HG02943 (cell line): Measurements from ENCODE around the gene SCFD1.
"Not testable (repeated sequence)": the region's sequence is repeated elsewhere in the genome, so short reads cannot be mapped to it uniquely, and the experiment has no call there.

ENCODE experiments used
- ATAC-seq: cut with Tn5 transposase; IDR thresholded peaks from one replicate; pipeline ENCODE4 v1.9.1; 2021; ENCODE audit warnings: mild to moderate bottlenecking, low read depth, moderate library complexity; ENCODE audit not compliant: unreplicated experiment

The SCFD1 gene

DNA sequence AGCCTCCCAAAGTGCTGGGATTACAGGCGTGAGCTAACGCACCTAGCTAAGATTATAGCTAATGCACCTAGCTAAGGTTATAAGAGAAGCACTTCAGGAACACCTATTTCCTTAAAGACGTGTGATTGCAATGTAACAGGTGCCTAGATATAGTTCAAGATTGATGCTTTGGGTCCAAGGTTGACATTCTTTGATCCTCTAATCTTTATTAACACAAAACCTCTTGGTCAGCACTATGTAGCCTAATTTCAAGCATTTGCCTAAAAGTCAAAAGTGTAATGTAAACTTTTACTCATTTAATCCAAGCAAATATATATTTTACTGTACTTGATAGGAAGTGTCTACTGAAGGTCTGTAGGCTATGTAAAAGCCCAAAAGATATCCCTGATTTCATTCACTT, 36.5 kb downstream of the SCFD1 start:
- ATAC-seq, result no peak

DNA sequence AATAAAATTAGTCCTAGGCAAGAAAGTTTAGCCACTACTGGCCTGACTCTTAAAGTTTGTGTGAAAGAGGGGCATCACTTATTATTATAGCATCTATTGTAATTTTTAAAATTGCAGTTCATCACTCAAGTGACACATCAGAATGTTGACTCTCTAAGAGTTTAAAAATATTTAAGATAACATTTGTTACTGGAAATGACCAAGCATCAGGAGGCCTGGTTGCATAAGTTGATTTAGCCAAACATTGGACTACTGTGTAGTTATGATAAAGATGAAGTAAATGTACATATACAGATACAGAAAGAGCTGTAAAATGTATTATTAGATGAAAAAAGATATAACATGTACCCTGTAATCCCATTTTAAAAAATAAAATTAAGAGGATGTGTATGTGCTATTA, 47.5 kb downstream of the SCFD1 start:
- ATAC-seq, result no peak

DNA sequence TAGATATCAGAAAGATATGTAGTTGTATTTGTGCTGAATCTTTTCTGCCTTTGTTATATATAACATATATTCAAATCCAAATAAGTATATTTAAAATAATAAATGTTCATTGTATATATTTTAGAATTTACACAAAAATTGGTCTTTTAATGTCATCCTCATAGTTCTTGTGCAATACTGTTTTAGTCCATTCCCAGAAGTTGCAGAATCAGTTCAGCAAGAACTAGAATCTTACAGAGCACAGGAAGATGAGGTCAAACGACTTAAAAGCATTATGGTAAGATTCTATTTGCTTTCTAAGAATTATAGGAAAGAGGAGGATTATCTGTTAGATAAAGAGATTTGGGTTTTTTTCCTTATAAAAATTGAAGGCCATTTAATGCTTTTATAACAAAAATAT, 51.0 kb downstream of the SCFD1 start:
- ATAC-seq, result no peak

DNA sequence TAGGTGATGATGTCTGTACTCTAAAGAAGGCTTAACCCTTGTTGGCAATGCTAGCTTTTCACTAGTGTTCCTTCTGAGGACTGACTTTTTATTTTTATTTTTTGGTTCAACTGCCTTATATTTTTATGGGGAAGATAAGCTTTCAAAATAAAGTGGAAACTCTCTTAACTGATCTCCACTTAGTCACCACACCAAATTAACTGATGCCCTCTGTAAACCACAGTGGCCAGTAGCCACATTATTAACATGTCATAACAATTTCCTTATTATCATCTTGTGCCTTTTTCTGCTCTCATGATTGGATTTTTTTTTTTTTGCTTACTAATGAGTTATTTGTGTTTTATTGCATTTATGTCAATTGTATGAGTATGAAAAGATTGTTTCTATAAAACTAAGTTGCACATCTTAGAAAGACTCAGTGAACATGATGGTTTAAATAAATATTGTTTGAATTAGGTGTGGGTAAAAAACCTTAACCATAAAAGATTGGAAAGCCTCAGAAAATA, 56.9 kb downstream of the SCFD1 start:
- ATAC-seq, result no peak

DNA sequence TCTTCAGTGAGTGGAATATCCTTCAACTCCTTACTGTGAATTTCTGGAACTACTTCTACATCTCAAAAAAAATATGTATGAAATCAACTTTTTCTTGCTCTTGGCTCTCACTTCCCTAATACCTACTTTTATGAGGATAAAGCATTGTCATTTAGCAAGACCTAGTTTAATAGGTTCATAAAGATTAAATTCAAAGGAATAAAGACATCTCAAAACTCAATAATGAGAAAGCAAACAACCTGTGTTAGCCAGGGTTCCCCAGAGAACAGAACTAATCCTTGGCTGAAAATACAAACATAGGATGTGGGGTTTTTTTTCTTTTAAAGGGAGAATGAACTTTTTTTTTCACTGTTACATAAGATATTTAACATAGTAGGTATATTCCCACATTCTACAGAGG, 57.9 kb downstream of the SCFD1 start:
- no peak for ATAC-seq

DNA sequence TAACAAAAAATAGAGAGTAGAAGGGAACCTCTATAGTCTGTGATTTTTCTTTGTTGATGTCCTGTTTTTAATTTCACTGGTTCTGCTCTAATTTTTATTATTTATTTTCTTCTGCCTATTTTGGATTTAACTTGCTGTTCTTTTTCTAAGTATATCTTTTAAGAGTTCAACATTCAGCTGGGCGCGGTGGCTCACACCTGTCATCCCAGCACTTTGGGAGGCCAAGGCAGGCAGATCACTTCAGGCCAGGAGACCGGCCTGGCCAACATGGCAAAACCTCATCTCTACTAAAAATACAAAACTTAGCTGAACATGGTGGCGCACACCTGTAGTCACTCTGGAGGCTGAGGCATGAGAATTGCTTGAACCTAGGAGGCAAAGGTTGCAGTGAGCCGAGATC, 58.7 kb downstream of the SCFD1 start:
- not testable (repeated sequence) for ATAC-seq

DNA sequence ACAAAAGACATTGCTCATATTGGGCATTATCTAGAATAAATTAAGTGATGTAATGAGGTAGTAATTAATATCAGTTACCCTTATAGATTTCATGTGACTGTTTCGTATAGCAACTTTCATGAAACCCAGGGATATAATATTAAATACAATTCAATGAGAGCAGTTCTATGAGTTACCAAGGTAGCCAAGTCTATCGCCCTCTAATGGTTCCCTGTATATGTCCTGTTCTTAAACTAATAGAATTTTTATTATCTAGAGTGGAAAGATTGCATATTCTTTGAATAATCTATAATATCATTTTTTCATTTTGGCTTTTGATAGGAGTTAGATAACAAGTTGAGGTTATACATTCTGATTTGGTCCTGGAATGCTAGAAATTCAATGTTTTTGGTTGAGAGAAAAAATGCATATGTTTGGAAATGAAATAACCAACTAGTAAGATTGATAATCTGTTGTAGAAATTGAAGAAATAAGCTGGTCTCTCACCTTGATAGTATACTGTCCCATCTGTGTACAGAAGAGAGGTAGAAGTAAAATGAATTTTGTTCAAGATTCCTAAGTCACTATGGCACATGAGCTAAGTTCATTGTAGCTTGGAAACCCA, 59.7 kb downstream of the SCFD1 start:
- no peak for ATAC-seq

DNA sequence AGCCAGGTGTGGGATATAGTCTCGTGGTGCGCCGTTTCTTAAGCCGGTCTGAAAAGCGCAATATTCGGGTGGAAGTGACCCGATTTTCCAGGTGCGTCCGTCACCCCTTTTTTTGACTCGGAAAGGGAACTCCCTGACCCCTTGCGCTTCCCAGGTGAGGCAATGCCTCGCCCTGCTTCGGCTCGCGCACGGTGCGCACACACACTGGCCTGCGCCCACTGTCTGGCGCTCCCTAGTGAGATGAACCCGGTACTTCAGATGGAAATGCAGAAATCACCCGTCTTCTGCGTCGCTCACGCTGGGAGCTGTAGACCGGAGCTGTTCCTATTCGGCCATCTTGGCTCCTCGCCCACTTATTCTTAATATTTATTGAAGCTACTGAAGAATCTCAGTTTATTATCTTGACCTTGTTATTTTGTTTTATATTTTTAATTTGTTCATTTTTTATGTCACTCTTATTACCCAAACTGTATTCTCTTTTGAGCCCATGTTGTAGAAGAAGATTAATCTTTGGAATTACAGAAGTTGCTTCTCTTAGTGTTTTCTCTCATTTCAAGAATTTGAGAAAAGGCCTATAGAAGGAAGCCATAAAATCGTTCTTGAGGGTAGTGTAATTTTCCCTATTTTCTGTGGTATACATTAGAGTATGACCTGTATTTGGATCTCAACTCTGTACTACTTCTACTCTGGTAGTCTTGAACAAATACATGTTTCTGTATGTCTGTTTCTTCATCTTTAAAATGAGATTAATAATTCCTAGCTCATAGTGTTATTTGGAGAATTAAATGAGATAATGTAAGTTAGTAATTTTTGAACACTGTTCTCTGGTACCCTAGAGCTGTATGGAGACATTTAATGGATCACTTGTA, 68.6 kb downstream of the SCFD1 start:
- ATAC-seq, result not testable (repeated sequence)

DNA sequence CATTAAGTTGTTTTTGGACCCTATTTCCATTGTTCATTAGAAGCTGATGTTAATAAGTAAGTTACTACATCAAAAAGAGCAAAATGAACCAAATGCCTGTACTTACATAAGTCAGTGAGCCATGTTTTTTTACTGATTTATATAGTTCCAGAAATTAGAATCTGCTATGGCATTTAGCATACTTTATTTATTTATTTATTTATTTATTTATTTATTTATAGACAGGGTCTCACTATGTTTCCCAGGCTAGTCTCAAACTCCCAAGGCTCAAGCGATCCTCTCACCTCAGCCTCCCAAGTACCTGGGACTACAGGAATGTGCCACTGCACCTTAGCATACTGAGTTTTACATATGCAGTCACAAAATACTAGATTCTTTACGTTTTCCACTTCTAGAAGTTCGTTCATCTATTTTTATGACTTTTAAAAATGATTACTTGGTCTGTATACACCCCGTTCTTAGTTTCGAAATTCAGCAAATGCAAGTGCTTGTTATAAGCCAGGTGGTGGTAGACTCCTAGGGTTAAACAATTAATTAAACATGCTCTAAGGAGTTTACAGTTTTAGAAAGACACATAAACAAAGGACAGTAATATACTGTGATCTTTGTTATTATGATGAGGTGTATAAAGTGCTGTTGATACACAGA, 69.8 kb downstream of the SCFD1 start:
- no peak for ATAC-seq

DNA sequence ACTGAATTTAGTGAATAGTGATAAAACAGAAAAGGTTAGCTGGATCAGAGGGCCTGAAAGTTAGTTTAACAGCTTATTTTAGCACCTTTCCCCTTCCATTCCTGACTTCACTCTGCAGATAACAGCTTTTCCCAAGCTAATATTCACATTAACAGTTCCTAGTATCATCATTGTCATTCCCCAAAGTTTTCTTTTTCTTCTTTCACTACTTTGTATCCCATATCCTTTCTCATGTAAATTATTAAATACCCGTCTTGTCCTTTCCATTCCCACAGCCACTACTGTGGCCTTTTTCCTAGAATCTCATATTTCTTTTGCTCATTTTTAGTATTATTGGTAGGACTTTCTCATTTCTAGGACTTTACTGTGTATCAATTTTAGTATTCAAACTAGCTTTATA, 70.5 kb downstream of the SCFD1 start:
- no peak for ATAC-seq

DNA sequence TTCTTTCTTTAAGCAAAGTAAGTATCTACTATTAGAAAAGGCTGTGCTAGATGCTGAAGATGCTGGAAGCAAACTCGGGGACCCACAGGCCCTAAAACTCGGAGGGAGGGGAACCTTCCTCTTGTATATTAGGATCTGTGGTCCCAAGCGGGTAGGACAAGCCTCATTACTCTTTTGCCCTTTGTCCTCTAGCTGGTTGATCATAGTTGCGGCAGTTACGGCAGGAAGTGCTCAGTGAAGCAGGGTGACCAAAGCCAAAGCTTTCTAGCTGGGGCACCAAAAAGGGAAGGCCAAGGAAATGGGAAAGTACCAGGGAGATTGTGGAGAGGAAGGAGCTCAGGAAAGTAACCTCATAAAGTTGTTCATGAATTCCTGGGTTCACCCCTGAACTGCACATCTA, 76.3 kb downstream of the SCFD1 start:
- no peak for ATAC-seq

DNA sequence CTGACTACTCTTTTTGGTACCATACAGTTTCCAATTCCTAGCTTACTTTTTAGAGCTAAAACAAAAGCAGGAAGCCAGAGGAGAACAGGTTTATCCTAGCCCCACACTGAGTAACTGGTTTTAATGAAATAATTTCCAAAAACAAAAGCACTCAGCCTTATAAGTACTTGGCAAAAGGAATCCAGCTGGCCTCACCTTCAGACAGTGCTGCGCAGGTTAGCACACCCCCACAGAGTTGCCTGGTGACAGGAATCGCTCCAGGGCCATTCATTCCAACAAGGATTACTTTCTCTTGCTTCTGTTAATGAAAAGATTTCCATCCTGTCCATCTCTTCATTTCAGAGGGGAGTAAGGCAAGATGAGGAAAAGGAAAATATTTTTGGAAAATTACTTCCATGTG, 84.6 kb downstream of the SCFD1 start:
- ATAC-seq, result no peak

DNA sequence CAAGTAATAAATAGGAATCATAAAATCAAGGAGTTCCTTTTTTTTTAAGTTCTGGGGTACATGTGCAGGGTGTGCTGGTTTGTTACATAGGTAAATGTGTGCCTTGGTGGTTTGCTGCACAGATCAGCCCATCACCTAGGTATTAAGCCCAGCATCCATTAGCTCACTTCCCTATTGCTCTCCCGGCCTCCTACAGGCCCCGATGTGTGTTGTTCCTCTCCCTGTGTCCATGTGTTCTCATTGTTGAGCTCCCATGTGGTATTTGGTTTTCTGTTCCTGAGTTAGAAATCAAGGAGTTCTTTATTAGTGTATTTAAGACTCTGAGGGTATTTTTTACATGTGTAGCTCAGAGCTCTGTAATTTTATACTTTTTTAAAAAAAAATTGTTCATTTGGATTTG, 86.0 kb downstream of the SCFD1 start:
- no peak for ATAC-seq

DNA sequence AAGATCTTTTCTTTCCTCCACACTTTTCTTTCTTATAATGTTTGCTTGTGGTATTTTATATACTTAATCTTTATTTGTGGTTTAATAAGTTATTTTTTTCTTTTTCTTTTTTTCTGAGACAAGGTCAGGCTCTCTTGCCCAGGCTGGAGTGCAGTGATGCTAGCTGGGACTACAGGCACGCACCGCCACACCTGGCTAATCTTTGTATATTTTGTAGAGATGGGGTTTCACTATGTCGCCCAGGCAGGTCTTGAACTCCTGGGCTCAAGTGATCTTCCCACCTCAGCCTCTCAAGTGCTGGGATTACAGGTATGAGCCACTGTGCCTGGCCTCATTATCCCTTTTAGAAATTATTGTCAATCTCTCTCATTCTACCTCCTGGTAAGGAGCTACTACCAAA, 87.1 kb downstream of the SCFD1 start:
- ATAC-seq, result no peak

DNA sequence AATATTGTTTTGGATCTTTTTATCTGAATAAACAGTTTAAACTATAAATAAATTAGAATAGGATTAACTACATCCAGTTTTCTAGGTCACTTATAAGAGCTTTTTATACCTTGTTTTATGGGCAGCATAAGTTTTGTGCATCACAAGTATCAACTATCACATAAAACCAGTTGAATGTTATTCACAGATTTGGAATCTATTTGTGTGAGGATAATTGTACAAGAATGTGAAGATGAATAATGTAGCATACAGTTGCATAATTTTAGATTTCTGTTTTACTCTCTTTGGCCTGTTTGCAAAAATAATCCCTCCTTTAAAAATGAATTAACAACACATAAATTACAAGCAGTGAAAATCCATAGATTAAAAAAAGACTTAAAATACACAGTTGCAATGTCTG, 88.8 kb downstream of the SCFD1 start:
- no peak for ATAC-seq

DNA sequence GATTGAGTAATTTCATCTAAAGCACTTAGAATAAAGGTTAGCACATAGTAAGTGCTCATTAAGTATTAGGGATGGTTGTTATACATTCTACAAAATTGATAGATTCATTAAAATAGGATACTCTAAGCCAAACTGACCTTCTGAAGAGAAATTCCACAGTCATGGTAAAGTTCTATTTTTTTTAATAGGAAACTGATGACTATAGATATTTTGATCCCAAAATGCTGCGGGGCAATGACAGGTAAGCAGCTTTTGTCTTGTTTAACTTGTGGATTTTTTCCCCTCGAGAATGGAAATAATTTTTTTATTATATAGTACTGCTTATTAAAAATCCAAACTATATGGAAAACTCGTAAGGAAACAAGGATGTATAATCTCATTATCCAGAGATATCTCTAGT, 97.0 kb downstream of the SCFD1 start:
- no peak for ATAC-seq

DNA sequence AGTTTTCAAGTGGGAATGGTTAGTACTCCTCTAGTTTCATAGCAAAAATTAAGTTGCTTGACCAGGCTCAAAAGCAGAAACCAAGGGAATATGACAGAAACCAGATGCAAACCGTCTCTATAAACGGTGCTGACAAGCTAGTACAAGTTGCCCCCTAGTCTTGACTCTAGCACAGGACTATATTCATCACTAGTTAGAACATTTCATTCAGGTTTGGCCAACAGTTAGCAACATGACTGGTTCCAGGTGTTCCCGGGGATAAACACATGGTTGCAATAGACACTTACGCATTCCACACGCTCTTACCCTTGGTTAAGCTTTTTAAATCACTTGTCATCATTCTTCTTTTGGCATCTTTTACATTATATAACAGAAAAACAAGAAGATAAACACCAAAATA, 103.6 kb downstream of the SCFD1 start:
- no peak for ATAC-seq

DNA sequence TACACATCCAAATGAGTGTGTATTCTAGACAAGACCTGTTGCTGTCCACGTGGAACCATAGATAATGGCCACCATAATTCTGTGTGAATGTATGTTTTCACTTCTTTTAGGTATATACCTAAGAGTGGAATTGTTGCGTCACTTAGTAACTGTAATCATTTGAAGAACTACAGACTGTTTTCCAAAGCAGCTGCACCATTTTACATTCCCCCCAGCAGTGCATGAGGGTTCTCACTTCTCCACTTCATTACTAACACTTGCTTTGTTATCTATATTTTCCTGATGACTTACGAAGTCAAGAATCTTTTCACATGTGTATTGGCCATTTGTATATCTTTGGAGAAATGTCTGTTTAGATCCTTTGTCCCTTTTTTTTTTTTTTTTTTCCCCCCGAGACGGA, 106.4 kb downstream of the SCFD1 start:
- no peak for ATAC-seq

DNA sequence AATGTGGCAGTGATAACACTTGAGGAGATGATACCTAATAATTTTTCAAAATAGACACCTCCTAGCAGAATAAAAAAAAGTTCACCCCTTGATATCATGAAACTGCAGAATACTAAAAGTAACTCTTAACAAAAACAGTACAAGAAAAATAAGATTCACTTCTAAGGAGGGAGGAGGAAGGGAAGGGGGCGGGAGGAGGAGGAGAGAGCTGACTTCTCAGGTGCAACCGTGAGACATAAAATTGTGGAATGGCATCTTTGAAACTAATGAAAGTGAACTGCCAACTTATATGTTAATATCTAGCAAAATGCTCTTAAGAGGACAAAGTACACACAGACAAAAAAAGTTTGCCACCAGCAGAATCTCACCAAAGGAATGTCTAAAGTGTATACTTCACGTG, 115.8 kb downstream of the SCFD1 start:
- no peak for ATAC-seq

DNA sequence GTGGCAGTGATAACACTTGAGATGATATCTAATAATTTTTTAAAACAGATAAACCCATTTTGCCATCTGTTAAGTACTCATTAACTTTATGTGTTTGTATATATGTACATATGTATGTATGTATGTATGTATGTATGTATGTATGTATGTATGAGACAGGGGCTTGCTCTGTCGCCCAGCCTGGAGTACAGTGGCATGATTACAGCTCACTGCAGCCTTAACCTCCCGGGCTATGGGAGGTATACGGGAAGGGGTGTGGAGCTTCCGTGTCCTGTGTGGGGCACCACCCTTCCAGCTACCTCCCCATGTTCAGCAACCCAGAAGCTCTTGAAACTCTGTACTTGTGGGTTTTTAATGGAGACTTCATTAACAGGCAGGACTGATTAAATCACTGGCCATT, 116.9 kb downstream of the SCFD1 start:
- ATAC-seq, result no peak

DNA sequence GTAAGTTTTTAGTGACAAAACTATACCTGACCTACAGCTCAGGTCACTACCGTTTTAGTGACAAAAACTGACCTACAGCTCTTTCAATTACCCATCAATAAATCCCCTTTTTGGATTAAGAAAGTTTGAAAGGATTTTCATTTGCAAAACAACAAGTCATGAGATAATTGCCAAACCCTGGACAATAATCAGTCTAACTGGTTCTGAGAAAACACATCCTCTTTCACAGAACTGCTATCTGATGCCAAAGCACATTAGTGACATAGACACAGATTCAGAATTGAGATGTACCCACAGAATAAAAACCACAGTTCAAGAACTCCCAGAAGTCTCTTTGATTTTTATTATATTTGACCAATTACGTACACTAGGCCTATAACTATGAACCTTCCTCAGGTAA, 126.2 kb downstream of the SCFD1 start:
- ATAC-seq, result no peak
